GM12892 (cell line): ENCODE measurements around the gene GABPB1.

ENCODE experiments used
- POLR2A ChIP-seq: IDR thresholded peaks from 2 replicates; pipeline ENCODE4 v1.6.1; 2011; ENCODE audit warnings: low read depth, low read length, control low read depth
- POLR2AphosphoS5 ChIP-seq: IDR thresholded peaks from 2 replicates; pipeline ENCODE4 v1.6.1; 2011; ENCODE audit warnings: low read depth, low read length, control low read depth
- TAF1 ChIP-seq: IDR thresholded peaks from 2 replicates; pipeline ENCODE4 v1.6.1; 2011; ENCODE audit warnings: low read depth, mild to moderate bottlenecking, control low read depth, low read length, borderline replicate concordance

DNA sequence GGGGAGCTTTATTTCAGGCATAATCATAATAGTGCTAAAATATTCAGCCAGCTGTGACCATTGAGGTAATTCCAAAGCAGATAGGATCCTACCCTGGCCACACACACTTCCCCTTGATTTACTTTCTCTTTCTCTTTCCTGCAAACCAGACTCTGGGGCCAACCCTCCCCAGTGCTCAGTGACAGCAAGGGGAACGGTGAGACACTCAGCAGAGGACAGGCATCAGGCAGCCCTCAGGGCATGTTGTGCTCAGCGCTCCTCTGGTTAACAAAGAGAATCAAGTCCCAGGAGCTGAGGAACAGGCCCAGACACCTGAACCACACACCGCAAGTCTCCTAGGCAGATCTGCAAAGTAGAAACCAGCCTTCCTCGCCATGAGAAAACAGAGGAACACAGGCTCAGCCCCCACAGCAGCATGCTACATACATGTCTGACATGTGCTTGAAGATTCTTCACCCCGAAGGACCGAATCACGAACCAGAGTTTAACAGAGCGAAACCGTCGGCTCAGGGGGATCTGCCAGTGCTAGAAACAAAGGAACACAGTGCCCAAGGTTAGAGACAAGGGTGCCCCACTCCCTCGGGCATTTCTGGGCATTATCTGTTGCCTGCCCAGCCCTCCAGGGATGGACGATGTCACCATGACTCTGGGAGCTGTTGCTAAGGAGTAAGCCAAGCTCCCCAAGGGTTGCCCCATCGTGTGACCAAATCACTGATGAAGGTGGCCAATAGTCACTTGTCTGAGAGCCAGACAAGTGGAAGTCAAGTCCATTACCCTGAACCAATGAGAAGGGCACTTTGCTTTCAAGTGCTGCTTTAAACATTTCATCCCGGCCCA is 107.0 kb downstream of the GABPB1 start:
- TF ChIP-seq POLR2A = no peak
- no peak for TF ChIP-seq POLR2AphosphoS5
- no peak for TF ChIP-seq TAF1
